ENCODE measurements around the gene MYOCD.

DNA sequence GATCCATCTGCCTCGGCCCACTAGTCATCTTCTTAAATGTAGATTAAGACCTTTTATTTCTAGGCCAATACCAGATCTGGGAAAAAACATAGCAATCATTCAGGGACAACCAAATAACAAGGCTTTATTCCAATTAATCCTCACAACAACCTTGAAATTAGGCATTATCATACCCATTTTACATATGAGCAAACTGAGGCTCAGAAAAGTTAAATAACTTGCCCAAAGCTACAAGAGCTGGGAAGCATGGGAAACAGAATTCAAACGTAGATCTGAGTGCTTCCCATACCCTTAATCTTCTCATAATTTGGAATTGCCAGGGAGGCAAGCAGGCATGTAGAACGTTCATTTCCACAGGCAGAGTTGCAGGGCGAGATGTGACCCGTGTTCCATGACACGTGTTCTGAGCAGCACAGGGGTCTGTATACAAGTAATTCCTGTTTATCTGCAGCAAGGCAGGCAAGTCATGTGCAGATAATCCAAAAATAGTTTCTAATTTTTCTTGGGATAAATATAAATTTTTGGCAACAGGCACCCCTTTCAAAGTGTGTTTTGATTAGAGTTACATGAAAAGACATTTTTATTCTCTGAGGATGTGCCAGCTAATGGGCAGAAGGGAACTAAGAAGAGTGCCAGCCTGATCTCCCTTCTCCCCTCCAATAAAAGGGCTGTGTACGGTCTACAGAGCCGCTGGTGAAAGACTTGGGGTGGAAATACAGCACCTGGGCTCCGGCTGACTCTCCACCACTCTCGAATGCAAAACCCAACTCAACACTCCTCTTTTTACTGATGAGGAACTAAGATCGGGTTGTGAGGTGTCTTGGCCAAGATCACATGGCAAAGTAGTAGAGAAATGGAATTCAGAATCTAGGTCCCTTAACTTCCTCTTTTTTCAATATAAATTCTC, 27.7 kb upstream of the MYOCD start:
- TF ChIP-seq CTCF (conservative IDR thresholded peaks at IDR 0.05) (no peak), EZH2 (IDR thresholded peaks at IDR 0.05; ENCODE audit: low read depth) (no peak)
